ENCODE measurements around the gene PRR15L.
A peak's percentile ranks its signal among the peaks of the same experiment; 100 is the strongest.

PRR15L gene

DNA sequence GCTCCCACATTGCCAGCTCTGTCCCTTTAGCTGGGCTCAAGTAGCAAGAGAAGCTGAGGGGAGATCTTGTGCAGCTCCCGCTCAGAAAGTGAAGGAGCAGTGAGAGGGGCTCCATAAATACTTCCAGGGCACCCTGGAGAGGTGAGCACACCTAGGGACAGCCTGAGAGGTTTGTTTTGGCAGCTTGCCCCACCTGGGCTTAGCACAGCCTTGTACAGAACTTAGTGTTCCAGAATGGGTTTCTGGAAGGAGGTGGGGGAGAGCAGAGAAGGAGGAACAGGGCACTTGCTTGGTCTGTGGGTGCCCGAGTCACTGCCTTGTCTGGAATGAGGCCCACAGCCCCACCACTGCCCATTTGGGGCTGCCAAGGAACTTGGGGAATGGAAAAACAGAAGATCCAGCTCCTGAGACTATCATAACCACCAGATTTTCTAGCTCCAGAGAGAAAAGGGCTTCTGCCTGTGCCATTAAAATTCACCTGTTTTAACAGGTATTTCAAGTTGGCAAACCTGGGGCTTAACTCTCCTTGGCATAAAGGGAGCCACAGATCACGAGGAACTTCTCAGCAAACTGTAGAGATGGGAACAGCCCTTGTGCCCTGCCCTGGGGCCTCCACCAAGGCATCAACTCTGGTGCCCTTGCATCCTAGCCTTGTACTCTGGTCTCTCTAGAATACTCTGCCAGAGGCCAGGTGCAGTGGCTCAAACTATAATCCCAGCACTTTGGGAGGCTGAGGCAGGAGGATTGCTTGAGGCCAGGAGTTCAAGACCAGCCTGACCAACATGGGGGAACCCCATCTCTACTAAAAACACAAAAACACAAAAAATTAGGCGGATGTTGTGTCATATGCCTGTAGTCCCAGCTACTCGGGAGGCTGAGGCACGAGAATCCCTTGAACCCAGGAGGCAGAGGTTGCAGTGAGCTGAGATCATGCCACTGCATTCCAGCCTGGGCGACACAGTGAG is 1.9 kb downstream of the PRR15L start:
- Histone ChIP-seq H3K4me1 (ENCODE audit: control insufficient read depth, low read depth, low read length) (peaks cover 16% of the 10 kb centered on the region), H3K9ac (ENCODE audit: low read length) (no peak overlapping the region), H3K27ac (ENCODE audit: low read length) (no peak overlapping the region), H3K27me3 (ENCODE audit: control insufficient read depth, insufficient read depth, low read length) (no peaks in the 10 kb centered on the region), H3K9me3 (ENCODE audit: control insufficient read depth, low read depth, low read length) (no peaks in the 10 kb centered on the region), H3K36me3 (ENCODE audit: control insufficient read depth, low read depth, low read length) (no peaks in the 10 kb centered on the region), H3K4me3 (ENCODE audit: low read length) (no peak overlapping the region)

- Histone ChIP-seq H3K9me3 (ENCODE audit: control insufficient read depth, low read depth, low read length) (no peaks in the 10 kb centered on the region), H3K36me3 (ENCODE audit: control insufficient read depth, low read depth, low read length) (no peaks in the 10 kb centered on the region), H3K4me1 (ENCODE audit: control insufficient read depth, low read depth, low read length) (peaks cover 22% of the 10 kb centered on the region), H3K27me3 (ENCODE audit: control insufficient read depth, insufficient read depth, low read length) (no peaks in the 10 kb centered on the region), H3K4me3 (ENCODE audit: low read length) (no peak overlapping the region), H3K27ac (ENCODE audit: low read length) (no peak overlapping the region), H3K9ac (ENCODE audit: low read length) (no peak overlapping the region)
These were observed 3.8 kb downstream of the PRR15L start for GRCh38 chr17:47953909-47954308.

DNA sequence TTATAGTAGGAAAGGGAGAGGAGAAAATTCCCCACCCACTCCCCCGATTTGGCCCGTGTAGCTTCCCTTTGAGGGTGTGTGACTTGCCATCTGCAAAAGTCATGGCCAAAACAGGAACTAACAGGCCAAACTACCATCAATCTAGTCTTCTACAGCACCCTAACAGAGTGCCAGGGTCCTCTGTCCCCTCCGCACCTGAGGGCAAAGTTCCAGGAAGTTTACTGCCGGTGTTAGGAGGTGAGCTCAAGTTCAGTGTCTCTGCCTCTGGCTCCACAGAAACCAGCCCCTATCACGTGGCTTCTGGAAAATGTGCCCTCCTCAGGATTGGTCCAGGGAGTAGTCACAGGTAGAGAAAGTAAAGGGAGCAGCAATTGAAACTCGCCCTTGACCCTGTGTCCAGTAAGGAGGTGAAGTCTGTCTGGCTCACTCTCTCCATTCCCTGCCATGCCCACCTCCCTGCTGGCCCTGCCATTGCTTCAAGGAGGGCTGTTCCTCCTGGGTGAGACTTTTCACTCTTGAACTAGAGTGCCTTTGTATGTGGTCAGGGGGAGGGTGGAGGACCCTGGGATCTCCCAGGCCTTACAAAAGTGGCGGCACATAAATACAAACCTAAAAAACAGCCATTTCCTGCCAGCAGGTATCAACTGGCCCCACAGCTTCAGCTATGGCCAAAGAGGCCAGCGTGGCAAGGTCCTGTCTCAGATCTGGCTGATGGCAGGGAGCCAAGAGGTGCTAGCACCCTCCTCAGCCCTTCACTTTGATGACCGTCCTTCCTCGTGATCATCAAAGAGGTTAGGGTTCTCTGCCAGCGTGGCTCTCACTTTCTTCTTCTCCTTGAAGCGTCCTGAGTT is 5.3 kb downstream of the PRR15L start:
- Histone ChIP-seq H3K36me3 (ENCODE audit: control insufficient read depth, low read depth, low read length) (no peaks in the 10 kb centered on the region), H3K4me3 (ENCODE audit: low read length) (no peak overlapping the region), H3K4me1 (ENCODE audit: control insufficient read depth, low read depth, low read length) (peaks cover 14% of the 10 kb centered on the region), H3K27ac (ENCODE audit: low read length) (no peak overlapping the region), H3K27me3 (ENCODE audit: control insufficient read depth, insufficient read depth, low read length) (no peaks in the 10 kb centered on the region), H3K9ac (ENCODE audit: low read length) (no peak overlapping the region), H3K9me3 (ENCODE audit: control insufficient read depth, low read depth, low read length) (no peaks in the 10 kb centered on the region)

GRCh38 chr17:47950448-47950847 is 7.2 kb downstream of the PRR15L start:
- H3K36me3 ChIP-seq (ENCODE audit: control insufficient read depth, low read depth, low read length), result no peaks in the 10 kb centered on the region
- no peaks in the 10 kb centered on the region for H3K27me3 ChIP-seq (ENCODE audit: control insufficient read depth, insufficient read depth, low read length)
- H3K4me1 ChIP-seq (ENCODE audit: control insufficient read depth, low read depth, low read length), result peaks cover 8% of the 10 kb centered on the region
- no peak overlapping the region for H3K4me3 ChIP-seq (ENCODE audit: low read length)
- H3K27ac ChIP-seq (ENCODE audit: low read length), result no peak overlapping the region
- no peak overlapping the region for H3K9ac ChIP-seq (ENCODE audit: low read length)
- no peaks in the 10 kb centered on the region for H3K9me3 ChIP-seq (ENCODE audit: control insufficient read depth, low read depth, low read length)

GRCh38 chr17:47949946-47950345 is 7.7 kb downstream of the PRR15L start:
- no peak overlapping the region for H3K9ac ChIP-seq (ENCODE audit: low read length)
- H3K9me3 ChIP-seq (ENCODE audit: control insufficient read depth, low read depth, low read length), result no peaks in the 10 kb centered on the region
- peaks cover 8% of the 10 kb centered on the region for H3K4me1 ChIP-seq (ENCODE audit: control insufficient read depth, low read depth, low read length)
- H3K36me3 ChIP-seq (ENCODE audit: control insufficient read depth, low read depth, low read length), result no peaks in the 10 kb centered on the region
- peak overlapping the region; percentile 49 for H3K4me3 ChIP-seq (ENCODE audit: low read length)
- no peaks in the 10 kb centered on the region for H3K27me3 ChIP-seq (ENCODE audit: control insufficient read depth, insufficient read depth, low read length)
- no peak overlapping the region for H3K27ac ChIP-seq (ENCODE audit: low read length)

- H3K4me3 ChIP-seq (ENCODE audit: low read length), result peak overlapping the region; percentile 49
- no peaks in the 10 kb centered on the region for H3K9me3 ChIP-seq (ENCODE audit: control insufficient read depth, low read depth, low read length)
- no peak overlapping the region for H3K27ac ChIP-seq (ENCODE audit: low read length)
- no peaks in the 10 kb centered on the region for H3K36me3 ChIP-seq (ENCODE audit: control insufficient read depth, low read depth, low read length)
- H3K4me1 ChIP-seq (ENCODE audit: control insufficient read depth, low read depth, low read length), result peaks cover 8% of the 10 kb centered on the region
- H3K27me3 ChIP-seq (ENCODE audit: control insufficient read depth, insufficient read depth, low read length), result no peaks in the 10 kb centered on the region
- peak overlapping the region; percentile 12 for H3K9ac ChIP-seq (ENCODE audit: low read length)
These were observed 8.4 kb downstream of the PRR15L start for GRCh38 chr17:47949197-47949759.

GRCh38 chr17:47948706-47949196 is 8.9 kb downstream of the PRR15L start:
- Histone ChIP-seq H3K4me3 (ENCODE audit: low read length) (no peak overlapping the region), H3K9me3 (ENCODE audit: control insufficient read depth, low read depth, low read length) (no peaks in the 10 kb centered on the region), H3K36me3 (ENCODE audit: control insufficient read depth, low read depth, low read length) (no peaks in the 10 kb centered on the region), H3K27me3 (ENCODE audit: control insufficient read depth, insufficient read depth, low read length) (no peaks in the 10 kb centered on the region), H3K4me1 (ENCODE audit: control insufficient read depth, low read depth, low read length) (peaks cover 8% of the 10 kb centered on the region), H3K27ac (ENCODE audit: low read length) (no peak overlapping the region), H3K9ac (ENCODE audit: low read length) (no peak overlapping the region)

- Histone ChIP-seq H3K27me3 (ENCODE audit: control insufficient read depth, insufficient read depth, low read length) (peaks cover 4% of the 10 kb centered on the region), H3K9me3 (ENCODE audit: control insufficient read depth, low read depth, low read length) (no peaks in the 10 kb centered on the region), H3K27ac (ENCODE audit: low read length) (no peak overlapping the region), H3K4me3 (ENCODE audit: low read length) (no peak overlapping the region), H3K4me1 (ENCODE audit: control insufficient read depth, low read depth, low read length) (peaks cover 8% of the 10 kb centered on the region), H3K9ac (ENCODE audit: low read length) (no peak overlapping the region), H3K36me3 (ENCODE audit: control insufficient read depth, low read depth, low read length) (no peaks in the 10 kb centered on the region)
These were observed 10.7 kb downstream of the PRR15L start for GRCh38 chr17:47946929-47947397.

- Histone ChIP-seq H3K27ac (ENCODE audit: low read length) (no peak overlapping the region), H3K27me3 (ENCODE audit: control insufficient read depth, insufficient read depth, low read length) (peaks cover 5% of the 10 kb centered on the region), H3K9me3 (ENCODE audit: control insufficient read depth, low read depth, low read length) (no peaks in the 10 kb centered on the region), H3K4me1 (ENCODE audit: control insufficient read depth, low read depth, low read length) (peaks cover 8% of the 10 kb centered on the region), H3K4me3 (ENCODE audit: low read length) (no peak overlapping the region), H3K9ac (ENCODE audit: low read length) (no peak overlapping the region), H3K36me3 (ENCODE audit: control insufficient read depth, low read depth, low read length) (no peaks in the 10 kb centered on the region)
These were observed 11.2 kb downstream of the PRR15L start for GRCh38 chr17:47946516-47946915.

GRCh38 chr17:47945529-47946508 is 11.9 kb downstream of the PRR15L start:
- no peaks in the 10 kb centered on the region for H3K9me3 ChIP-seq (ENCODE audit: control insufficient read depth, low read depth, low read length)
- no peak overlapping the region for H3K9ac ChIP-seq (ENCODE audit: low read length)
- no peak overlapping the region for H3K4me3 ChIP-seq (ENCODE audit: low read length)
- H3K4me1 ChIP-seq (ENCODE audit: control insufficient read depth, low read depth, low read length), result peaks cover 8% of the 10 kb centered on the region
- peaks cover 9% of the 10 kb centered on the region for H3K27me3 ChIP-seq (ENCODE audit: control insufficient read depth, insufficient read depth, low read length)
- no peak overlapping the region for H3K27ac ChIP-seq (ENCODE audit: low read length)
- no peaks in the 10 kb centered on the region for H3K36me3 ChIP-seq (ENCODE audit: control insufficient read depth, low read depth, low read length)
